Activated CD8-positive, alpha-beta memory T cell treated with anti-CD3 and anti-CD28 coated beads, Interleukin-2, amount 50 U/mL, for 1 hour (primary cell): ENCODE results near the gene PRR3.

Experiments
- DNase-seq: peaks from one replicate; pipeline ENCODE4 v3.0.0-alpha.2; 2020; ENCODE audit errors: extremely low read depth

The PRR3 gene

DNA sequence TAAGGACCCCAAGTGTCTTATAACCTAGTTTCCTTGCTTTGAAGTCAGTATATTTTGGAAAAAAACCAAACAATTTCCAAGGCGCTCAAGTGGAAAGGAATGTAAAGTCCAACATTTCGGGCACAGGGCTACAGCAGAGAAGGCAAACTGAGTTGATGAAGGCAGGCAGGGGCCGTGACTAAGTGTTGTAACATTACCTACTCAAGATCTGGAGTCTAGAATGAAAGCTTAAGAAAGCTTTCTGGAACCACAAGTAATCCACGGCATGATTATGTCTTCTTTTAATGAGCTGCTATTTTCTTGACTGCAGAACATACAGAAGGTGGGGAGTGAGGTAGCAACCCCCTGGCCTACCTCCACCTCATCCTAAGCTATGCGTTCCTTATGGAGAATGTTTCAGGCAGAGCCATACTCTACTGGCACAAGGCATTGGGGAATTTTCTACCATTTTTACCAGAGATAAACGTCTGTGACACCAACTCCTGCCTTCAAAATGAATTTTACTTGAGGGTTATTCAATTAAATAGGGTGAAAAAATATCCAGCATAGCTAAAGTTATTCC is 55.7 kb downstream of the PRR3 start:
- DNase-seq: no peak
